GM23338 (cell line): ENCODE data around the gene CMIP. TPM values are rescaled to one million over a fixed set of nuclear protein-coding genes. Genes with fewer than 3 reads are reported as not detected.
A peak's percentile ranks its signal among the peaks of the same experiment; 100 is the strongest.

Source experiments
- ATAC-seq: fragments of 200-7000 bp; cut with Tn5 transposase; 3 replicates; pipeline ENCODE4 v1.9.1; 2020
- DNase-seq: peaks from one replicate; pipeline ENCODE4 v3.0.0-alpha.2; 2015; ENCODE audit warnings: low spot score
- H2AFZ ChIP-seq: fragments of 200-600 bp; sonication (generic); 2 replicates; pipeline ENCODE4 v1.8.0; 2016; ENCODE audit warnings: antibody characterized with exemption, mild to moderate bottlenecking, moderate library complexity
- H3F3A ChIP-seq: fragments of 200-600 bp; sonication (generic); replicated peaks from 2 replicates; pipeline ENCODE4 v1.8.0; 2017; ENCODE audit warnings: antibody characterized with exemption, mixed run types, low read depth
- H3K27ac ChIP-seq: fragments of 200-600 bp; sonication (generic); 2 replicates; pipeline ENCODE4 v1.6.1; 2016; ENCODE audit warnings: low read depth
- H3K27me3 ChIP-seq: fragments of 200-600 bp; sonication (generic); 2 replicates; pipeline ENCODE4 v1.8.0; 2016; ENCODE audit warnings: mild to moderate bottlenecking, mixed run types, moderate library complexity; ENCODE audit not compliant: insufficient read depth
- H3K36me3 ChIP-seq: fragments of 200-600 bp; sonication (generic); 2 replicates; pipeline ENCODE4 v1.8.0; 2016; ENCODE audit warnings: mild to moderate bottlenecking; ENCODE audit not compliant: insufficient read depth
- H3K4me1 ChIP-seq: fragments of 200-600 bp; sonication (generic); 2 replicates; pipeline ENCODE4 v1.8.0; 2016; ENCODE audit warnings: mild to moderate bottlenecking, moderate library complexity; ENCODE audit not compliant: insufficient read depth
- H3K4me2 ChIP-seq: fragments of 200-600 bp; sonication (generic); 2 replicates; pipeline ENCODE4 v1.7.1; 2017; ENCODE audit warnings: mixed run types
- H3K4me3 ChIP-seq: fragments of 200-600 bp; sonication (generic); 2 replicates; pipeline ENCODE4 v1.6.1; 2016; ENCODE audit warnings: mixed run types
- H3K79me2 ChIP-seq: fragments of 200-600 bp; sonication (generic); replicated peaks from 2 replicates; pipeline ENCODE4 v1.8.0; 2017; ENCODE audit warnings: mild to moderate bottlenecking; ENCODE audit not compliant: insufficient read depth
- H3K9me2 ChIP-seq: fragments of 200-600 bp; sonication (generic); 2 replicates; pipeline ENCODE4 v1.8.0; 2017; ENCODE audit not compliant: insufficient read depth
- H4K20me1 ChIP-seq: fragments of 200-600 bp; sonication (generic); replicated peaks from 2 replicates; pipeline ENCODE4 v1.8.0; 2017; ENCODE audit warnings: mild to moderate bottlenecking; ENCODE audit not compliant: insufficient read depth
- H3K27ac Mint-ChIP-seq: 2 replicates; pipeline ENCODE4 v1.8.0; 2020; ENCODE audit warnings: inconsistent platforms, mild to moderate bottlenecking, moderate library complexity, mixed read lengths
- H3K27me3 Mint-ChIP-seq: 3 replicates; pipeline ENCODE4 v1.8.0; 2022; ENCODE audit warnings: low read depth, mild to moderate bottlenecking, moderate library complexity, mixed read lengths, inconsistent platforms; ENCODE audit not compliant: insufficient read depth, poor library complexity
- H3K36me3 Mint-ChIP-seq: 3 replicates; pipeline ENCODE4 v1.8.0; 2021; ENCODE audit warnings: low read depth, mild to moderate bottlenecking, inconsistent platforms, moderate library complexity, mixed read lengths
- H3K4me1 Mint-ChIP-seq: 3 replicates; pipeline ENCODE4 v1.8.0; 2020; ENCODE audit warnings: mild to moderate bottlenecking, inconsistent platforms, mixed read lengths
- H3K4me3 Mint-ChIP-seq: 3 replicates; pipeline ENCODE4 v1.8.0; 2021; ENCODE audit warnings: moderate library complexity, mild to moderate bottlenecking, inconsistent platforms, mixed read lengths
- H3K9me3 Mint-ChIP-seq: 3 replicates; pipeline ENCODE4 v1.8.0; 2020; ENCODE audit warnings: moderate library complexity, mild to moderate bottlenecking, inconsistent platforms, mixed read lengths
- CREB1 ChIP-seq: fragments of 250-450 bp; sonication (Bioruptor Pico); IDR thresholded peaks from 2 replicates; pipeline ENCODE4 v1.5.0; 2020; ENCODE audit warnings: low read depth, mild to moderate bottlenecking, moderate library complexity
- CTCF ChIP-seq, 2 experiments: fragments of 200-600 bp in 1 of 2; sonication (generic) in 1 of 2; conservative IDR thresholded peaks; 2 replicates each; pipeline versions ENCODE4 v1.5.1 to v1.6.1; 2016 to 2017; ENCODE audit warnings: antibody characterized with exemption in 2 of 2, low read depth in 2 of 2, mild to moderate bottlenecking in 2 of 2, moderate library complexity in 1 of 2
- ETS1 ChIP-seq: IDR thresholded peaks from 2 replicates; pipeline ENCODE4 v1.6.1; 2016; ENCODE audit warnings: antibody characterized with exemption
- EZH2 ChIP-seq: fragments of 200-600 bp; sonication (generic); IDR thresholded peaks from one replicate; pipeline ENCODE4 v1.8.0; 2017; ENCODE audit warnings: antibody characterized with exemption, mild to moderate bottlenecking, low read depth; ENCODE audit not compliant: unreplicated experiment
- EZH2phosphoT487 ChIP-seq: fragments of 200-600 bp; sonication (generic); IDR thresholded peaks from one replicate; pipeline ENCODE4 v1.8.1; 2018; ENCODE audit warnings: antibody characterized with exemption; ENCODE audit not compliant: unreplicated experiment
- JUNB ChIP-seq: IDR thresholded peaks from one replicate; pipeline ENCODE4 v1.6.1; 2016; ENCODE audit warnings: antibody characterized with exemption; ENCODE audit not compliant: unreplicated experiment
- NANOG ChIP-seq: IDR thresholded peaks from 2 replicates; pipeline ENCODE4 v1.6.1; 2016; ENCODE audit warnings: antibody characterized with exemption, borderline replicate concordance
- POLR2AphosphoS5 ChIP-seq: IDR thresholded peaks from 2 replicates; pipeline ENCODE4 v1.6.1; 2016; ENCODE audit warnings: antibody characterized with exemption, low read depth
- REST ChIP-seq: IDR thresholded peaks from one replicate; pipeline ENCODE4 v1.6.1; 2018; ENCODE audit warnings: antibody characterized with exemption; ENCODE audit not compliant: unreplicated experiment
- STAT1 ChIP-seq: IDR thresholded peaks from one replicate; pipeline ENCODE4 v1.6.1; 2016; ENCODE audit warnings: antibody characterized with exemption; ENCODE audit not compliant: unreplicated experiment
- ZNF114 ChIP-seq: fragments of 250-450 bp; sonication (Bioruptor Pico); IDR thresholded peaks from 2 replicates; pipeline ENCODE4 v1.5.0; 2020; ENCODE audit warnings: mild to moderate bottlenecking, moderate library complexity
- ZNF331 ChIP-seq: fragments of 250-450 bp; sonication (Bioruptor Pico); IDR thresholded peaks from 2 replicates; pipeline ENCODE4 v1.5.0; 2020; ENCODE audit warnings: low read depth, mild to moderate bottlenecking, moderate library complexity
- polyA plus RNA-seq: library from polyadenylated mRNA; unstranded; fragments of >200 nt; fragmentation: Nextera tagmentation; extraction: Ambion mirVana; gene quantifications from 2 replicates; pipeline ENCODE4 v1.2.1, GENCODE V29; 2016
- total RNA-seq: library from RNA; depleted of rRNA; stranded (reverse); fragments of >200 nt; shearing (Covaris generic); gene quantifications from 2 replicates; pipeline ENCODE4 v1.2.3, GENCODE V29; 2014

Gene CMIP
- total and polyA plus RNA-seq, 2 experiments from 2014 or later: 9.5 to 62.3 TPM

GRCh38 chr16:81729451-81729850 lies 284.8 kb downstream of the CMIP start (continued):
- TF ChIP-seq REST: no peak

- Histone ChIP-seq H3K4me3 (peak overlapping the region; percentile 70), H3K36me3 (no peaks in the 10 kb centered on the region), H3K4me2 (peak overlapping the region; percentile 90), H3K9me2 (0 out of 2 replicates have a peak, but pooled peaks cover 9% of the 10 kb centered on the region), H3F3A (peaks cover 10% of the 10 kb centered on the region; the same call in 1 of the 2 replicates), H3K4me1 (peaks cover 9% of the 10 kb centered on the region), H3K27ac (peak overlapping the region; percentile 97), H2AFZ (peak overlapping the region; percentile 94), H4K20me1 (no peaks in the 10 kb centered on the region), H3K79me2 (no peaks in the 10 kb centered on the region), H3K27me3 (no peaks in the 10 kb centered on the region)
- Mint-ChIP-seq H3K27ac (peak overlapping the region; percentile 94), H3K36me3 (no peaks in the 10 kb centered on the region), H3K4me1 (peaks cover 28% of the 10 kb centered on the region), H3K9me3 (peaks cover 3% of the 10 kb centered on the region; the same call in 1 of the 3 replicates), H3K27me3 (peaks cover 14% of the 10 kb centered on the region), H3K4me3 (peak overlapping the region; percentile 71)
- DNase-seq (peak; percentile 99), ATAC-seq (peak; percentile 95)
- TF ChIP-seq CTCF (conservative IDR thresholded peaks at IDR 0.05; ENCODE audit: low read depth in 2 of 2) (peak; percentile 70 to 85), ZNF114 (peak; percentile 81; the same call in 1 of the 2 replicates), JUNB (no peak), NANOG (peak; percentile 69; the same call in 1 of the 2 replicates), EZH2 (no peak), EZH2phosphoT487 (no peak), REST (no peak), ETS1 (no peak), CREB1 (CRISPR knock-in tag) (peak; percentile 91), POLR2AphosphoS5 (no peak), STAT1 (no peak), ZNF331 (no peak)
These were observed 285.8 kb downstream of the CMIP start for GRCh38 chr16:81730090-81731051.
